ENCODE results near the gene MEGF11.

- no peak for TF ChIP-seq BHLHE40 (IDR thresholded peaks at IDR 0.05; ENCODE audit: borderline replicate concordance)
- TF ChIP-seq NFRKB (IDR thresholded peaks at IDR 0.05), result no peak
- no peak for TF ChIP-seq ELF4 (IDR thresholded peaks at IDR 0.05)
- TF ChIP-seq ZNF384 (IDR thresholded peaks at IDR 0.05), result no peak
- TF ChIP-seq LEF1 (IDR thresholded peaks at IDR 0.05; ENCODE audit: borderline replicate concordance), result no peak
These were observed 151.7 kb downstream of the MEGF11 start for GRCh38 chr15:66101715-66102395.
